Neural cell (in vitro differentiated cells): ENCODE data around the gene ADSL. TPM values are rescaled to one million over a fixed set of nuclear protein-coding genes. Genes with fewer than 3 reads are reported as not detected.

Experiments
- H2AFZ ChIP-seq: fragments of 200-600, 300-800 bp; sonication (generic), shearing (Covaris generic); 2 replicates; pipeline ENCODE4 v1.6.0; 2014; ENCODE audit warnings: low read depth, mild to moderate bottlenecking, antibody characterized with exemption, low read length, moderate library complexity
- H3F3A ChIP-seq: fragments of 200-600 bp; shearing (Covaris generic); 2 replicates; pipeline ENCODE4 v1.6.1; 2016; ENCODE audit warnings: mild to moderate bottlenecking, moderate library complexity, mixed read lengths, antibody characterized with exemption, low read length; ENCODE audit not compliant: insufficient read depth, poor library complexity, severe bottlenecking
- H3K27ac ChIP-seq: fragments of 200-600, 300-800 bp; sonication (generic), shearing (Covaris generic); 2 replicates; pipeline ENCODE4 v1.5.1; 2014; ENCODE audit warnings: mild to moderate bottlenecking, low read length, moderate library complexity
- H3K27me3 ChIP-seq: fragments of 300-800, 200-600 bp; sonication (generic), shearing (Covaris generic); 2 replicates; pipeline ENCODE4 v1.6.0; 2014; ENCODE audit warnings: mild to moderate bottlenecking, low read depth, low read length, moderate library complexity; ENCODE audit not compliant: insufficient read depth
- H3K36me3 ChIP-seq: fragments of 300-800, 200-600 bp; sonication (generic), shearing (Covaris generic); 2 replicates; pipeline ENCODE4 v1.5.1; 2014; ENCODE audit warnings: mild to moderate bottlenecking, antibody characterized with exemption, low read length, moderate library complexity; ENCODE audit not compliant: insufficient read depth
- H3K4me2 ChIP-seq: fragments of 300-800, 200-600 bp; sonication (generic), shearing (Covaris generic); 2 replicates; pipeline ENCODE4 v1.6.0; 2014; ENCODE audit warnings: mild to moderate bottlenecking, low read length
- H3K4me3 ChIP-seq: fragments of 300-800, 200-600 bp; sonication (generic), shearing (Covaris generic); 2 replicates; pipeline ENCODE4 v1.5.1; 2014; ENCODE audit warnings: mild to moderate bottlenecking, low read length, moderate library complexity
- H3K79me2 ChIP-seq: fragments of 200-600 bp; shearing (Covaris generic); replicated peaks from 2 replicates; pipeline ENCODE4 v1.6.0; 2014; ENCODE audit warnings: mild to moderate bottlenecking, low read length, moderate library complexity; ENCODE audit not compliant: insufficient read depth
- H3K9ac ChIP-seq: fragments of 300-800, 200-600 bp; sonication (generic), shearing (Covaris generic); 2 replicates; pipeline ENCODE4 v1.6.1; 2016; ENCODE audit warnings: mild to moderate bottlenecking, low read length, mixed read lengths
- H3K9me2 ChIP-seq: fragments of 200-600 bp; shearing (Covaris generic); 2 replicates; pipeline ENCODE4 v1.6.1; 2016; ENCODE audit warnings: mild to moderate bottlenecking, low read length, mixed read lengths; ENCODE audit not compliant: insufficient read depth
- H3K9me3 ChIP-seq: fragments of 200-600, 300-800 bp; sonication (generic), shearing (Covaris generic); 2 replicates; pipeline ENCODE4 v1.6.1; 2016; ENCODE audit warnings: mild to moderate bottlenecking, mixed run types, low read length, moderate library complexity, mixed read lengths
- H4K20me1 ChIP-seq: fragments of 200-600 bp; shearing (Covaris generic); 2 replicates; pipeline ENCODE4 v1.6.1; 2016; ENCODE audit warnings: mild to moderate bottlenecking, mixed run types; ENCODE audit not compliant: insufficient read depth
- CTCF ChIP-seq: fragments of 450-650 bp; IDR thresholded peaks from 2 replicates; pipeline ENCODE4 v1.5.1; 2014; ENCODE audit warnings: antibody characterized with exemption, mild to moderate bottlenecking, moderate library complexity; ENCODE audit not compliant: poor library complexity, severe bottlenecking
- EP300 ChIP-seq: fragments of 450-650 bp; conservative IDR thresholded peaks from 2 replicates; pipeline ENCODE4 v1.6.1; 2014; ENCODE audit warnings: antibody characterized with exemption, mild to moderate bottlenecking, moderate library complexity; ENCODE audit not compliant: poor library complexity, severe bottlenecking
- EZH2 ChIP-seq: fragments of 200-600, 300-800 bp; shearing (Covaris generic), sonication (generic); IDR thresholded peaks from 2 replicates; pipeline ENCODE4 v1.6.1; 2014; ENCODE audit warnings: antibody characterized with exemption, low read length, borderline replicate concordance, mild to moderate bottlenecking; ENCODE audit not compliant: insufficient read depth, poor library complexity, severe bottlenecking
- MXI1 ChIP-seq: fragments of 450-650 bp; conservative IDR thresholded peaks from 2 replicates; pipeline ENCODE4 v1.6.1; 2014; ENCODE audit warnings: antibody characterized with exemption, mild to moderate bottlenecking; ENCODE audit not compliant: poor library complexity, severe bottlenecking
- POLR2AphosphoS5 ChIP-seq: IDR thresholded peaks from 2 replicates; pipeline ENCODE4 v1.6.1; 2012
- RAD21 ChIP-seq: fragments of 450-650 bp; conservative IDR thresholded peaks from 2 replicates; pipeline ENCODE4 v1.6.1; 2014; ENCODE audit warnings: antibody characterized with exemption, mild to moderate bottlenecking, moderate library complexity
- REST ChIP-seq: IDR thresholded peaks from 2 replicates; pipeline ENCODE4 v1.6.1; 2012; ENCODE audit warnings: borderline replicate concordance
- SMC3 ChIP-seq: fragments of 450-650 bp; conservative IDR thresholded peaks from 2 replicates; pipeline ENCODE4 v1.6.1; 2014; ENCODE audit warnings: antibody characterized with exemption, mild to moderate bottlenecking, moderate library complexity; ENCODE audit not compliant: poor library complexity
- TAF1 ChIP-seq: IDR thresholded peaks from 2 replicates; pipeline ENCODE4 v1.6.1; 2012; ENCODE audit warnings: low read depth
- polyA plus RNA-seq: library from polyadenylated mRNA; depleted of rRNA; stranded (reverse); fragments of >200 nt; gene quantifications from 2 replicates; pipeline ENCODE4 v1.2.3, GENCODE V29; 2014

The ADSL gene
- polyA plus RNA-seq, 1 donor from 2014 or later = 112 TPM

- Histone ChIP-seq H3K9me2 (no peaks in the 10 kb centered on the region), H3K4me2 (no peak overlapping the region), H3K27me3 (no peaks in the 10 kb centered on the region), H4K20me1 (no peaks in the 10 kb centered on the region), H3K9me3 (no peaks in the 10 kb centered on the region), H3K79me2 (no peaks in the 10 kb centered on the region), H2AFZ (no peak overlapping the region), H3K9ac (no peak overlapping the region), H3K4me3 (no peak overlapping the region), H3F3A (no peaks in the 10 kb centered on the region), H3K27ac (no peak overlapping the region), H3K36me3 (no peaks in the 10 kb centered on the region)
- TF ChIP-seq CTCF = no peak
- TF ChIP-seq EZH2 = no peak
- no peak for TF ChIP-seq REST
- no peak for TF ChIP-seq EP300
- TF ChIP-seq MXI1 = no peak
- no peak for TF ChIP-seq POLR2AphosphoS5
- TF ChIP-seq RAD21 = no peak
- no peak for TF ChIP-seq SMC3
- no peak for TF ChIP-seq TAF1
Measured at GRCh38 chr22:40417881-40418280, 71.6 kb downstream of the ADSL start.

GRCh38 chr22:40418366-40419201 lies 72.3 kb downstream of the ADSL start:
- Histone ChIP-seq H3K9ac (no peak overlapping the region), H3K36me3 (no peaks in the 10 kb centered on the region), H3F3A (no peaks in the 10 kb centered on the region), H3K79me2 (no peaks in the 10 kb centered on the region), H3K27me3 (no peaks in the 10 kb centered on the region), H3K9me2 (no peaks in the 10 kb centered on the region), H2AFZ (no peak overlapping the region), H4K20me1 (no peaks in the 10 kb centered on the region), H3K9me3 (no peaks in the 10 kb centered on the region), H3K4me2 (no peak overlapping the region), H3K27ac (no peak overlapping the region), H3K4me3 (no peak overlapping the region)
- TF ChIP-seq RAD21 (no peak), EP300 (no peak), SMC3 (no peak), CTCF (no peak), REST (no peak), MXI1 (no peak), TAF1 (no peak), POLR2AphosphoS5 (no peak), EZH2 (no peak)
